H1 (cell line): ENCODE data around the gene RAET1L. TPM values are rescaled to one million over a fixed set of nuclear protein-coding genes. Genes with fewer than 3 reads are reported as not detected.
A peak's percentile ranks its signal among the peaks of the same experiment; 100 is the strongest.

Experiments used
- CTCF ChIA-PET: fragments of 300-600 bp; sonication (Branson Sonifier 250); formaldehyde crosslinking; loops from one replicate; lab custom pipeline; 2021; ENCODE audit not compliant: partially characterized antibody; lab: Charles Lee
- POLR2A ChIA-PET: fragments of 300-600 bp; sonication (Branson Sonifier 250); formaldehyde crosslinking; loops from one replicate; lab custom pipeline; 2021; ENCODE audit warnings: inconsistent platforms; ENCODE audit not compliant: partially characterized antibody; lab: Charles Lee
- DNase-seq, 2 experiments: peaks; one replicate each; pipeline versions ENCODE4 v3.0.0 to v3.0.0-alpha.2; 2010 to 2022; ENCODE audit warnings: low spot score in 2 of 2, low read depth in 1 of 2, mixed read lengths in 1 of 2
- FAIRE-seq: peaks from 2 replicates; lab custom pipeline; 2011; peaks lifted over from hg19 to GRCh38; lab: Jason Lieb, UNC
- H2AFZ ChIP-seq: 2 replicates; pipeline ENCODE4 v1.8.1; 2012; ENCODE audit warnings: low read length, inconsistent platforms
- H2AK5ac ChIP-seq: 2 replicates; pipeline ENCODE4 v1.6.1; 2013; ENCODE audit warnings: low read depth, low read length
- H2BK120ac ChIP-seq: replicated peaks from 2 replicates; pipeline ENCODE3; 2013; ENCODE audit warnings: low read depth, low read length, inconsistent platforms
- H2BK12ac ChIP-seq: 2 replicates; pipeline ENCODE4 v1.6.1; 2013; ENCODE audit warnings: low read depth, low read length
- H2BK15ac ChIP-seq: 2 replicates; pipeline ENCODE4 v1.6.1; 2013; ENCODE audit warnings: low read length
- H2BK20ac ChIP-seq: 2 replicates; pipeline ENCODE4 v1.6.1; 2013; ENCODE audit warnings: low read length
- H2BK5ac ChIP-seq: 2 replicates; pipeline ENCODE4 v1.6.1; 2013; ENCODE audit warnings: low read depth, low read length
- H3K14ac ChIP-seq: 2 replicates; pipeline ENCODE4 v1.6.1; 2013; ENCODE audit warnings: inconsistent platforms; ENCODE audit not compliant: insufficient read length
- H3K18ac ChIP-seq: 2 replicates; pipeline ENCODE4 v1.6.1; 2013; ENCODE audit warnings: low read length; ENCODE audit errors: extremely low read depth
- H3K23ac ChIP-seq: 2 replicates; pipeline ENCODE4 v1.6.1; 2013; ENCODE audit warnings: inconsistent platforms; ENCODE audit not compliant: insufficient read length
- H3K23me2 ChIP-seq: 2 replicates; pipeline ENCODE4 v1.6.1; 2013; ENCODE audit warnings: low read depth, low read length
- H3K27ac ChIP-seq: 2 replicates; pipeline ENCODE4 v1.6.1; 2011; ENCODE audit warnings: low read depth, low read length, inconsistent platforms
- H3K27me3 ChIP-seq, 4 experiments: replicated peaks in 1 of 4; 1 replicate in 1 of 4; 2 replicates in 3 of 4; pipeline versions ENCODE4 v1.6.1 to v1.8.1; 2011 to 2013; ENCODE audit warnings: low read length in 3 of 4, mild to moderate bottlenecking in 3 of 4, inconsistent platforms in 2 of 4, mixed read lengths in 2 of 4, moderate library complexity in 1 of 4; ENCODE audit not compliant: control insufficient read depth in 3 of 4, insufficient read depth in 3 of 4; ENCODE audit errors: extremely low read depth in 1 of 4
- H3K36me3 ChIP-seq, 4 experiments: 2 replicates each; pipeline versions ENCODE4 v1.6.1 to v1.8.1; 2011 to 2013; ENCODE audit warnings: mild to moderate bottlenecking in 4 of 4, low read length in 3 of 4, moderate library complexity in 2 of 4, control low read depth in 1 of 4, inconsistent platforms in 1 of 4; ENCODE audit not compliant: insufficient read depth in 4 of 4, control insufficient read depth in 2 of 4
- H3K4ac ChIP-seq: replicated peaks from 2 replicates; pipeline ENCODE3; 2013; ENCODE audit warnings: low read length, low read depth, mixed read lengths, inconsistent platforms; ENCODE audit not compliant: insufficient read length
- H3K4me1 ChIP-seq, 4 experiments: replicated peaks in 1 of 4; 1 replicate in 1 of 4; 2 replicates in 3 of 4; pipeline versions ENCODE4 v1.6.1 to v1.8.1; 2011 to 2013; ENCODE audit warnings: low read length in 3 of 4, inconsistent platforms in 2 of 4, mixed read lengths in 1 of 4; ENCODE audit not compliant: insufficient read depth in 4 of 4, control insufficient read depth in 3 of 4
- H3K4me2 ChIP-seq, 2 experiments: 2 replicates each; pipeline versions ENCODE4 v1.6.1 to v1.8.1; 2011 to 2013; ENCODE audit warnings: low read depth in 2 of 2, low read length in 2 of 2, control low read depth in 1 of 2, inconsistent platforms in 1 of 2, mild to moderate bottlenecking in 1 of 2; ENCODE audit not compliant: insufficient read depth in 1 of 2
- H3K4me3 ChIP-seq, 4 experiments: fragments of 200-600, 300-600 bp in 1 of 4; sonication (generic), shearing (Covaris generic), sonication (Bioruptor Twin) in 1 of 4; 2 replicates each; pipeline versions ENCODE4 v1.5.1 to v1.8.1; 2011 to 2016; ENCODE audit warnings: low read length in 4 of 4, low read depth in 3 of 4, control low read depth in 2 of 4, inconsistent platforms in 2 of 4, mild to moderate bottlenecking in 2 of 4, mixed read lengths in 1 of 4, moderate library complexity in 1 of 4; ENCODE audit not compliant: insufficient read depth in 2 of 4; ENCODE audit errors: extremely low read depth in 1 of 4
- H3K56ac ChIP-seq: replicated peaks from 2 replicates; pipeline ENCODE3; 2013; ENCODE audit warnings: low read depth, mild to moderate bottlenecking, mixed read lengths, low read length, inconsistent platforms; ENCODE audit not compliant: insufficient read length
- H3K79me1 ChIP-seq: 2 replicates; pipeline ENCODE4 v1.6.1; 2013; ENCODE audit warnings: low read depth, low read length, control low read depth
- H3K79me2 ChIP-seq, 2 experiments: 2 replicates each; pipeline versions ENCODE4 v1.6.1 to v1.8.1; 2012 to 2013; ENCODE audit warnings: low read length in 2 of 2, mild to moderate bottlenecking in 2 of 2, inconsistent platforms in 1 of 2; ENCODE audit not compliant: insufficient read depth in 2 of 2, control insufficient read depth in 1 of 2
- H3K9ac ChIP-seq, 4 experiments: replicated peaks in 1 of 4; 1 replicate in 1 of 4; 2 replicates in 3 of 4; pipeline versions ENCODE4 v1.6.1 to v1.8.1; 2011 to 2013; ENCODE audit warnings: low read depth in 3 of 4, low read length in 3 of 4, control low read depth in 2 of 4, mild to moderate bottlenecking in 2 of 4, moderate library complexity in 2 of 4, inconsistent platforms in 1 of 4; ENCODE audit errors: extremely low read depth in 1 of 4
- H3K9me3 ChIP-seq, 2 experiments: 2 replicates each; pipeline versions ENCODE4 v1.6.1 to v1.8.1; 2012 to 2013; ENCODE audit warnings: mild to moderate bottlenecking in 2 of 2, moderate library complexity in 2 of 2, control low read depth in 1 of 2, inconsistent platforms in 1 of 2, low read depth in 1 of 2, low read length in 1 of 2, mixed read lengths in 1 of 2; ENCODE audit not compliant: insufficient read depth in 2 of 2
- H4K20me1 ChIP-seq, 2 experiments: replicated peaks in 1 of 2; 2 replicates each; pipeline versions ENCODE3 to v1.8.1; 2011 to 2013; ENCODE audit warnings: inconsistent platforms in 2 of 2, low read length in 2 of 2, mild to moderate bottlenecking in 1 of 2; ENCODE audit not compliant: insufficient read depth in 2 of 2, control insufficient read depth in 1 of 2
- H4K5ac ChIP-seq: 2 replicates; pipeline ENCODE4 v1.6.1; 2013; ENCODE audit warnings: low read length, low read depth, mixed read lengths, inconsistent platforms; ENCODE audit not compliant: insufficient read length
- H4K8ac ChIP-seq: 2 replicates; pipeline ENCODE4 v1.8.0; 2013; ENCODE audit warnings: mild to moderate bottlenecking, moderate library complexity, low read length, inconsistent platforms; ENCODE audit not compliant: insufficient read depth; ENCODE audit errors: extremely low read depth
- H4K91ac ChIP-seq: replicated peaks from 2 replicates; pipeline ENCODE3; 2013; ENCODE audit warnings: low read length, mixed read lengths, inconsistent platforms; ENCODE audit not compliant: insufficient read length
- BRCA1 ChIP-seq: IDR thresholded peaks from 2 replicates; pipeline ENCODE4 v1.6.1; 2012; ENCODE audit warnings: low read depth, low read length, improper control_type of control experiment
- CREB1 ChIP-seq: IDR thresholded peaks from 2 replicates; pipeline ENCODE4 v1.6.1; 2012; ENCODE audit warnings: inconsistent platforms
- CTBP2 ChIP-seq: IDR thresholded peaks from 2 replicates; pipeline ENCODE4 v1.7.0; 2011; ENCODE audit warnings: borderline replicate concordance, mild to moderate bottlenecking, moderate library complexity, mixed read lengths, low read length; ENCODE audit not compliant: insufficient read depth, insufficient read length
- HDAC6 ChIP-seq: IDR thresholded peaks from one replicate; pipeline ENCODE4 v1.7.1; 2012; ENCODE audit warnings: low read depth, mild to moderate bottlenecking, inconsistent platforms, low read length, moderate library complexity
- KDM1A ChIP-seq: fragments of 200-600, 300-600 bp; sonication (generic); IDR thresholded peaks from 2 replicates; pipeline ENCODE4 v1.7.1; 2016; ENCODE audit warnings: mild to moderate bottlenecking, low read length, borderline replicate concordance
- SIN3A ChIP-seq, 2 experiments: IDR thresholded peaks in 1 of 2; conservative IDR thresholded peaks in 1 of 2; 2 replicates each; pipeline ENCODE4 v1.6.1; 2011 to 2012; ENCODE audit warnings: low read length in 2 of 2, improper control_type of control experiment in 1 of 2, low read depth in 1 of 2, mild to moderate bottlenecking in 1 of 2
- SRF ChIP-seq: IDR thresholded peaks from 2 replicates; pipeline ENCODE4 v1.6.1; 2011; ENCODE audit warnings: mild to moderate bottlenecking, low read depth, low read length, moderate library complexity
- YY1 ChIP-seq: IDR thresholded peaks from 2 replicates; pipeline ENCODE4 v1.6.1; 2011; ENCODE audit warnings: low read depth, mild to moderate bottlenecking, low read length
- WGBS, 2 experiments: shearing (Covaris generic) in 1 of 2; methylation state at CpG; one replicate each; pipeline versions ENCODE4 v1.1.6 to v1.1.7; 2013 to 2015; ENCODE audit warnings: low lambda C conversion rate in 2 of 2, mixed read lengths in 2 of 2, inconsistent platforms in 1 of 2, low coverage in 1 of 2, missing lambda C conversion rate in 1 of 2; ENCODE audit not compliant: insufficient replicate concordance in 2 of 2, insufficient coverage in 1 of 2, insufficient read length in 1 of 2; ENCODE audit errors: extremely low coverage in 1 of 2, missing lambda C conversion rate in 1 of 2; 5-methylcytosine and 5-hydroxymethylcytosine counted together
- polyA plus RNA-seq, 7 experiments: library from polyadenylated mRNA; depleted of rRNA in 3 of 7; stranded (reverse) in 5 of 7; unstranded in 2 of 7; fragments of >200 nt in 5 of 7; fragments of 200-250 nt in 2 of 7; gene quantifications; 1 replicate in 5 of 7; 2 replicates in 1 of 7; 4 replicates in 1 of 7; pipeline versions ENCODE4 v1.2.1 to v1.2.3, GENCODE V29; 2011 to 2013; ENCODE audit warnings: missing spikeins in 2 of 7, mixed read lengths in 2 of 7
- total RNA-seq: library from RNA; stranded (reverse); fragmentation: NEBNext Ultra II Directional; extraction: Animal tissue kit (Norgen Biotek cat#: 25700); gene quantifications from 2 replicates; pipeline ENCODE4 v1.2.1, GENCODE V29; 2021

Gene RAET1L
- total and polyA plus RNA-seq, 2 of the 8 experiments (the other 6 are each of a cell fraction or from before 2014, with no cell fraction given) = not detected

- H3K4ac ChIP-seq = no peak overlapping the region
- H3K23ac ChIP-seq = no peak overlapping the region
- H2BK15ac ChIP-seq = no peak overlapping the region
- POLR2A ChIA-PET = no interaction called here
- no peaks in the 10 kb centered on the region for H3K9me3 ChIP-seq
- no peak overlapping the region for H3K14ac ChIP-seq
- no peak overlapping the region for H3K56ac ChIP-seq
- H3K23me2 ChIP-seq = peaks cover 9% of the 10 kb centered on the region; the same call in 1 of the 2 replicates
- peaks cover 0 to 6% (median 1%) of the 10 kb centered on the region in 4 experiments; a peak in 3 of 7 replicates for H3K4me1 ChIP-seq
- no peak overlapping the region for H3K4me2 ChIP-seq
- H4K5ac ChIP-seq = no peak overlapping the region
- no peak overlapping the region for H3K18ac ChIP-seq
- H3K36me3 ChIP-seq = no peaks in the 10 kb centered on the region
- no peak overlapping the region for H3K27ac ChIP-seq
- H2BK5ac ChIP-seq = no peak overlapping the region
- H3K9ac ChIP-seq = no peak overlapping the region
- H2AFZ ChIP-seq = no peak overlapping the region
- H2BK20ac ChIP-seq = no peak overlapping the region
- no peak overlapping the region for H4K91ac ChIP-seq
- peaks cover 25 to 42% (median 40%) of the 10 kb centered on the region in 4 experiments for H3K27me3 ChIP-seq
- H3K79me2 ChIP-seq = no peaks in the 10 kb centered on the region
- H4K8ac ChIP-seq = no peak overlapping the region
- H4K20me1 ChIP-seq = no peaks in the 10 kb centered on the region
- no peak for TF ChIP-seq SIN3A (conservative IDR thresholded peaks at IDR 0.05 in 1 of 2, IDR thresholded peaks at IDR 0.05 in 1 of 2; ENCODE audit: low read depth in 1 of 2, low read length in 2 of 2)
- no peak for TF ChIP-seq SRF
- no peak for TF ChIP-seq YY1
- no peak for TF ChIP-seq KDM1A
- TF ChIP-seq CTBP2 = no peak
- no peak for TF ChIP-seq HDAC6
- TF ChIP-seq CREB1 = no peak
- no peak for TF ChIP-seq BRCA1
- H3K79me1 ChIP-seq = no peaks in the 10 kb centered on the region
- 89% methylated on average over 5 of the region's 6 CpGs; no CpG with 5 or more reads in 1 of the 2 experiments for WGBS, 2 experiments
- FAIRE-seq (no peak), DNase-seq (no peak)
- H3K4me3 ChIP-seq = no peak overlapping the region
- no peak overlapping the region for H2BK120ac ChIP-seq
- 0 out of 2 replicates have a peak overlapping the region, but pooled peaks have one; percentile 27 for H2BK12ac ChIP-seq
- no peak overlapping the region for H2AK5ac ChIP-seq
- CTCF ChIA-PET = interaction anchor here (1.0 to 1.5 kb wide), 3 partner anchors 17 to 38 kb away, joined by 3 to 5 read pairs (median 4); no protein-coding TSS in a partner anchor
Measured at GRCh38 chr6:150033207-150033771, 8.0 kb upstream of the RAET1L start.
